T-helper 2 cell treated with Interferon-gamma antibody and Interleukin-4, amounts not matched to agents 5 μg/mL and 100 μg/mL, for 36 hours (primary cell): ENCODE data around the gene POGZ.
A peak's percentile ranks its signal among the peaks of the same experiment; 100 is the strongest.

ENCODE experiments used
- DNase-seq: peaks from one replicate; pipeline ENCODE4 v3.0.0; 2021; ENCODE audit warnings: low spot score
- H3K27ac Mint-ChIP-seq: one replicate; pipeline ENCODE4 v1.8.0; 2021; ENCODE audit warnings: mild to moderate bottlenecking, mixed read lengths
- H3K27me3 Mint-ChIP-seq: one replicate; pipeline ENCODE4 v1.8.0; 2021; ENCODE audit warnings: low read depth, mixed read lengths
- H3K36me3 Mint-ChIP-seq: one replicate; pipeline ENCODE4 v1.8.0; 2021; ENCODE audit warnings: low read depth, mixed read lengths
- H3K4me1 Mint-ChIP-seq: one replicate; pipeline ENCODE4 v1.8.0; 2021; ENCODE audit warnings: low read depth, mixed read lengths
- H3K4me3 Mint-ChIP-seq: one replicate; pipeline ENCODE4 v1.8.0; 2022; ENCODE audit warnings: mild to moderate bottlenecking, moderate library complexity, mixed read lengths
- H3K9me3 Mint-ChIP-seq: one replicate; pipeline ENCODE4 v1.8.0; 2021; ENCODE audit warnings: mixed read lengths

Gene POGZ

GRCh38 chr1:151459331-151460046 lies at the start of gene POGZ:
TSS of gene POGZ (minus strand) at chr1:151459494. CDS start at chr1:151442204, 17,290 bp downstream.
- Mint-ChIP-seq H3K9me3 (no peaks in the 10 kb centered on the region), H3K4me3 (peak within 1 kb of the TSS; percentile 94), H3K4me1 (peaks cover 14% of the 10 kb centered on the region), H3K36me3 (peaks cover 7% of the 10 kb centered on the region), H3K27ac (peak within 1 kb of the TSS; percentile 99), H3K27me3 (peaks cover 21% of the 10 kb centered on the region)
- peak; percentile 88 for DNase-seq

- DNase-seq: no peak
- Mint-ChIP-seq H3K36me3 (no peaks in the 10 kb centered on the region), H3K9me3 (no peaks in the 10 kb centered on the region), H3K4me3 (no peak overlapping the region), H3K4me1 (peaks cover 13% of the 10 kb centered on the region), H3K27ac (no peak overlapping the region), H3K27me3 (peaks cover 28% of the 10 kb centered on the region)
Observed at GRCh38 chr1:151508833-151509232, 49.5 kb upstream of the POGZ start.

GRCh38 chr1:151504759-151505158 lies 45.5 kb upstream of the POGZ start:
- H3K27me3 Mint-ChIP-seq: peaks cover 10% of the 10 kb centered on the region
- no peaks in the 10 kb centered on the region for H3K9me3 Mint-ChIP-seq
- H3K4me3 Mint-ChIP-seq: no peak overlapping the region
- H3K36me3 Mint-ChIP-seq: no peaks in the 10 kb centered on the region
- H3K4me1 Mint-ChIP-seq: peaks cover 13% of the 10 kb centered on the region
- H3K27ac Mint-ChIP-seq: no peak overlapping the region
- DNase-seq: no peak

GRCh38 chr1:151504252-151504651 lies 45.0 kb upstream of the POGZ start:
- H3K27ac Mint-ChIP-seq: no peak overlapping the region
- DNase-seq: no peak
- H3K9me3 Mint-ChIP-seq: no peaks in the 10 kb centered on the region
- peaks cover 13% of the 10 kb centered on the region for H3K4me1 Mint-ChIP-seq
- H3K4me3 Mint-ChIP-seq: no peak overlapping the region
- no peaks in the 10 kb centered on the region for H3K36me3 Mint-ChIP-seq
- peaks cover 7% of the 10 kb centered on the region for H3K27me3 Mint-ChIP-seq

GRCh38 chr1:151502859-151503780 lies 43.8 kb upstream of the POGZ start:
- no peaks in the 10 kb centered on the region for H3K9me3 Mint-ChIP-seq
- no peaks in the 10 kb centered on the region for H3K36me3 Mint-ChIP-seq
- peaks cover 5% of the 10 kb centered on the region for H3K27me3 Mint-ChIP-seq
- H3K4me3 Mint-ChIP-seq: no peak overlapping the region
- peak; percentile 24 for DNase-seq
- H3K27ac Mint-ChIP-seq: no peak overlapping the region
- H3K4me1 Mint-ChIP-seq: peaks cover 13% of the 10 kb centered on the region

- H3K4me3 Mint-ChIP-seq: no peak overlapping the region
- no peak overlapping the region for H3K27ac Mint-ChIP-seq
- peaks cover 3% of the 10 kb centered on the region for H3K27me3 Mint-ChIP-seq
Observed at GRCh38 chr1:151502035-151502700, 42.9 kb upstream of the POGZ start.

GRCh38 chr1:151501474-151501873 lies 42.2 kb upstream of the POGZ start:
- DNase-seq: no peak
- Mint-ChIP-seq H3K4me1 (peaks cover 13% of the 10 kb centered on the region), H3K36me3 (no peaks in the 10 kb centered on the region), H3K4me3 (no peak overlapping the region), H3K27ac (no peak overlapping the region), H3K9me3 (no peaks in the 10 kb centered on the region), H3K27me3 (peaks cover 2% of the 10 kb centered on the region)

More at GRCh38 chr1:151502035-151502700, 42.9 kb upstream of the POGZ start:
- DNase-seq: no peak
- Mint-ChIP-seq H3K9me3 (no peaks in the 10 kb centered on the region), H3K36me3 (no peaks in the 10 kb centered on the region), H3K4me1 (peaks cover 13% of the 10 kb centered on the region)

- Mint-ChIP-seq H3K4me3 (no peak overlapping the region), H3K27ac (no peak overlapping the region), H3K4me1 (peaks cover 13% of the 10 kb centered on the region), H3K9me3 (no peaks in the 10 kb centered on the region), H3K36me3 (no peaks in the 10 kb centered on the region), H3K27me3 (no peaks in the 10 kb centered on the region)
- DNase-seq: no peak
Observed at GRCh38 chr1:151499930-151500329, 40.6 kb upstream of the POGZ start.

- Mint-ChIP-seq H3K36me3 (no peaks in the 10 kb centered on the region), H3K27me3 (no peaks in the 10 kb centered on the region), H3K4me3 (no peak overlapping the region), H3K4me1 (peaks cover 13% of the 10 kb centered on the region), H3K27ac (no peak overlapping the region), H3K9me3 (no peaks in the 10 kb centered on the region)
- DNase-seq: no peak
Observed at GRCh38 chr1:151499365-151499764, 40.1 kb upstream of the POGZ start.

- H3K4me1 Mint-ChIP-seq: peaks cover 3% of the 10 kb centered on the region
- H3K4me3 Mint-ChIP-seq: no peak overlapping the region
- no peaks in the 10 kb centered on the region for H3K9me3 Mint-ChIP-seq
- H3K36me3 Mint-ChIP-seq: no peaks in the 10 kb centered on the region
- H3K27ac Mint-ChIP-seq: no peak overlapping the region
- no peaks in the 10 kb centered on the region for H3K27me3 Mint-ChIP-seq
- DNase-seq: no peak
Observed at GRCh38 chr1:151495316-151495715, 36.0 kb upstream of the POGZ start.

- Mint-ChIP-seq H3K4me1 (peaks cover 3% of the 10 kb centered on the region), H3K27me3 (no peaks in the 10 kb centered on the region), H3K27ac (no peak overlapping the region), H3K9me3 (no peaks in the 10 kb centered on the region), H3K36me3 (no peaks in the 10 kb centered on the region), H3K4me3 (no peak overlapping the region)
- no peak for DNase-seq
Observed at GRCh38 chr1:151494741-151495281, 35.5 kb upstream of the POGZ start.

GRCh38 chr1:151493042-151493441 lies 33.7 kb upstream of the POGZ start:
- H3K4me3 Mint-ChIP-seq: no peak overlapping the region
- no peaks in the 10 kb centered on the region for H3K9me3 Mint-ChIP-seq
- H3K27ac Mint-ChIP-seq: no peak overlapping the region
- H3K36me3 Mint-ChIP-seq: no peaks in the 10 kb centered on the region
- peaks cover 3% of the 10 kb centered on the region for H3K4me1 Mint-ChIP-seq
- peaks cover 3% of the 10 kb centered on the region for H3K27me3 Mint-ChIP-seq
- DNase-seq: no peak

GRCh38 chr1:151492120-151492519 lies 32.8 kb upstream of the POGZ start:
- no peak for DNase-seq
- Mint-ChIP-seq H3K27ac (no peak overlapping the region), H3K9me3 (no peaks in the 10 kb centered on the region), H3K4me3 (no peak overlapping the region), H3K27me3 (peaks cover 3% of the 10 kb centered on the region), H3K36me3 (no peaks in the 10 kb centered on the region), H3K4me1 (peaks cover 3% of the 10 kb centered on the region)
